Measurements from ENCODE around the gene UNC80.
A peak's percentile ranks its signal among the peaks of the same experiment; 100 is the strongest.
"Not testable (repeated sequence)": the region's sequence is repeated elsewhere in the genome, so short reads cannot be mapped to it uniquely, and the experiment has no call there.

Gene UNC80, protein sequence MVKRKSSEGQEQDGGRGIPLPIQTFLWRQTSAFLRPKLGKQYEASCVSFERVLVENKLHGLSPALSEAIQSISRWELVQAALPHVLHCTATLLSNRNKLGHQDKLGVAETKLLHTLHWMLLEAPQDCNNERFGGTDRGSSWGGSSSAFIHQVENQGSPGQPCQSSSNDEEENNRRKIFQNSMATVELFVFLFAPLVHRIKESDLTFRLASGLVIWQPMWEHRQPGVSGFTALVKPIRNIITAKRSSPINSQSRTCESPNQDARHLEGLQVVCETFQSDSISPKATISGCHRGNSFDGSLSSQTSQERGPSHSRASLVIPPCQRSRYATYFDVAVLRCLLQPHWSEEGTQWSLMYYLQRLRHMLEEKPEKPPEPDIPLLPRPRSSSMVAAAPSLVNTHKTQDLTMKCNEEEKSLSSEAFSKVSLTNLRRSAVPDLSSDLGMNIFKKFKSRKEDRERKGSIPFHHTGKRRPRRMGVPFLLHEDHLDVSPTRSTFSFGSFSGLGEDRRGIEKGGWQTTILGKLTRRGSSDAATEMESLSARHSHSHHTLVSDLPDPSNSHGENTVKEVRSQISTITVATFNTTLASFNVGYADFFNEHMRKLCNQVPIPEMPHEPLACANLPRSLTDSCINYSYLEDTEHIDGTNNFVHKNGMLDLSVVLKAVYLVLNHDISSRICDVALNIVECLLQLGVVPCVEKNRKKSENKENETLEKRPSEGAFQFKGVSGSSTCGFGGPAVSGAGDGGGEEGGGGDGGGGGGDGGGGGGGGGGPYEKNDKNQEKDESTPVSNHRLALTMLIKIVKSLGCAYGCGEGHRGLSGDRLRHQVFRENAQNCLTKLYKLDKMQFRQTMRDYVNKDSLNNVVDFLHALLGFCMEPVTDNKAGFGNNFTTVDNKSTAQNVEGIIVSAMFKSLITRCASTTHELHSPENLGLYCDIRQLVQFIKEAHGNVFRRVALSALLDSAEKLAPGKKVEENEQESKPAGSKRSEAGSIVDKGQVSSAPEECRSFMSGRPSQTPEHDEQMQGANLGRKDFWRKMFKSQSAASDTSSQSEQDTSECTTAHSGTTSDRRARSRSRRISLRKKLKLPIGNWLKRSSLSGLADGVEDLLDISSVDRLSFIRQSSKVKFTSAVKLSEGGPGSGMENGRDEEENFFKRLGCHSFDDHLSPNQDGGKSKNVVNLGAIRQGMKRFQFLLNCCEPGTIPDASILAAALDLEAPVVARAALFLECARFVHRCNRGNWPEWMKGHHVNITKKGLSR (N-terminal part only)

DNA sequence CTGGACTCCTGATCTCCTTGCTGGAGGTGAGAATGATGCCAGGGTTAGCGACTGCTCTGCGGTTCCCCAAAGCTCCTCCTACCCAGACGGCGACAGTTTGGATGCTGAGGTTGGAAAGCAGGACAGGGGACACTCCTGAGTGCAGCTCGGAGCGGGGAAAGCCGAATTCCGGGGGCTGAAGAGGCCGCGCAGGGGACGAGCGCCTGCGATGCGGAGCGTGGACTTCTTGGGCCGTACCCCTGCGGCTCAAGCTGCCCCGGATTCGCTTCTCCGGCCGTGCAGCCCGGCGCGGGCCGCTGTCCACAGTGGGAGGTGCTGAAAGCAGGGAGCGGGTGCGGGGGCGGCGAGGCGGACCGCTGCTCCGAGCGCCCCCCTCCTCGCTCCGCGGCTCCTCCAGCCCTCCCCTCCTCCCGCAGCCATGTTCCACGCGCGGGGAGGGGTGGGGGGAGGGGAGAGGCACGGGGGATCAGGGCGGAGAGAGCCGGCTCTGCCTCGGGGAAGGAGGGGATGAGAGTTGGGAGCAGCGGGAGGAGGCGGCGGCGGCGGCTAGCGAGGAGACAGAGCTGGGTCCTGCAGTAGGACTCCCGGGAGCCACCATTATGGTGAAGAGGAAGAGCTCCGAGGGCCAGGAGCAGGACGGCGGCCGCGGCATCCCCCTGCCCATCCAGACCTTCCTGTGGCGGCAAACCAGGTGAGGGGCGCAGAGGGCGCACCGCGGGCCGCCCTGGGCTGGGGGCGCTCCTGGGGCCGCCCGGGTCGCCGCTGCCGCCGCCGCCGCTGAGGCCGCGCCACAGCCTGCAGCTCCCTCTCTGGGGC lies at the start of gene UNC80:
TSS of gene UNC80 (plus strand) at position 359 of the 816 bp plus-strand sequence. CDS start at position 600, 241 bp downstream.
- peak; percentile 15 for DNase-seq

- DNase-seq: no peak
Measured at GRCh38 chr2:209726311-209726710, 45.3 kb upstream of the UNC80 start.

DNA sequence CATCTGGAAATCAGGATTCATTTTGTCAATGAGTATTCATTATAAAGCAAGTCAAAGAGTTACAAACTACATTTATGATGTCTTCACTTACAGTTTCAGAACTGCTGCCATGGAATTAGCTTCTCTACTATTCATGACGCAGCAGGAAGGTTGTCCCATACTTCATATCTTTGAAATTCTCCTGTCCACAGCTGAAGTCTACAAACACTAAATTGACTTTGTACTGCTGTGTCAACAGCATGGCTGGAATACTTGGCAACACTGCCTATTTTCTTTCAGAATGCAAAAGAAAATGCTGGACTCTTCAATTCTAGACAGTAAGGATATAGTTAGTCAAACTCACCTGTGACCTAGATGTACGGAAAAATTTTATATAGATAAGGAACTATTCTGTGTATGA lies 44.6 kb upstream of the UNC80 start:
- DNase-seq: no peak

- DNase-seq: no peak
Measured at GRCh38 chr2:209734805-209735204, 36.8 kb upstream of the UNC80 start.

- DNase-seq: no peak
Measured at GRCh38 chr2:209741953-209742352, 29.7 kb upstream of the UNC80 start.

DNA sequence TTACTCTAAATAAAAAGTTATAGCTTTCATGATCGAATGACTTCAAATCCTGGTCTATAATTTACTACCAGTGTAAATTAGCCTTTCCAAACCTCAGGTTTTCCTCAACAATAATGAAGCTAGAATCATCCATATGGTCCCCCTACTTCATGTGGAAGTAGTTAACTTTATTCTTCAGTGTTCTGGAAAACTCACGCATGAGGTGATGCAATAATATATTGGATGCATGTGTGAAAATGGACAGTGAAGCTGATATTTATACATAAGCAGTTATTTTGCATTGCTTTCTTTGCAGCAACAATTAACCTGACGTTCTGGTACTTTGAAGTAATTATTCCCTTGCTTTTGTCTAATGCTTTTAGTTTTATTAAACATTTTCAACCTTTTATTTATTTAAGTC lies 18.6 kb upstream of the UNC80 start:
- DNase-seq: no peak

DNA sequence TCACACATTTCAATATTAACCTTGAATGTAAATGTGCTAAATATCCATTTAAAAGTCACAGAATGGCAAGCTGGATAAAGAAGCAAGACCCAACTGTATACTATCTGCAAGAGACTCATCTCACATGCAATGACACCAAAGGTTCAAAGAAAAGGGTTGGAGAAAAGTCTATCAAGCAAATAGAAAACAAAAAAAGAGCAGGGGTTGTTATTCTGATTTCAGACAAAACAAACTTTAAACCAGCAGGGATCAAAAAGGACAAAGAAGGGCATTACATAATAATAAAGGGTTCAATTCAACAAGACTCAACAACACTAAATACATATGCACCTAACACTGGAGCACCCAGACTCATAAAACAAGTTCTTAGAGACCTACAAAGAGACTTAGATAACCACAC lies 14.5 kb upstream of the UNC80 start:
- no peak for DNase-seq

GRCh38 chr2:209761566-209761965 lies 10.1 kb upstream of the UNC80 start:
- no peak for DNase-seq

- no peak for DNase-seq
Measured at GRCh38 chr2:209762563-209762962, 9.1 kb upstream of the UNC80 start.

- no peak for DNase-seq
Measured at GRCh38 chr2:209763106-209763505, 8.5 kb upstream of the UNC80 start.

DNA sequence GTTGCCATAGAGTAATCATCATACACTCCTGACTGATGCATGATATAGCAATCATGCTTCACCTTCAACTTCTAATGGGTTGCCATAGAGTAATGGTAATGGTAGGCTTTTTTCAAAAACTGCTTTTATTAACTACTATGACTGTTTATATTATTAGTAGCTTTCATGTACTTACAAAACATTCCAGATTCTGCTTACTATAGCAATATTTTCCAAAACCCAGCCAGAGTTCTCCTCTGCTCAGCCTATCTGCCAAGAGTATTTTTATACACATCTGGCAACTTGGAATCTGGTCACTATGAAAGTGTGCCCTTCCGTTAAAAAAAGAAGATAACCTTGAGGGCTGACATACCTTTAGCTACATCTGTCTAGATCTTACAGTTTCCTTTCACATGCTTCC lies 5.0 kb upstream of the UNC80 start:
- DNase-seq: no peak

DNA sequence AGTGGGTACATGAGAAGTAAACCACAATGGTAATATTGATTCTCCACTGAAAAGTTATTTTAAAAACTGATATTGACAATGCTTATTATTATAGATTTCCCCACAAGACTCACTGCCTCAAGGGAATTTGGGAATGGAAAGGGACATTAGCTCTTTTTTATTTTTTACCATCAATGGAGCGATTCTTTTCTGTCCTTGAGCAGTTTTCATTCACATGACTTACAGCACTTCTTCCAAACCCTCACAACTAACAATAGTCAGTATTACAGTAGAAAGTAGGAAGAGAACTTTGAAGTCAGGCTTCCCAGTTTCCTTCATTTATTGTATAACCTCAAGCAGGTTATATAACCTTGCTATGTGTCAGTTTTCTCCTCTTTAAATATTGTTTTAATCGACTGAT lies 4.3 kb upstream of the UNC80 start:
- no peak for DNase-seq

GRCh38 chr2:209768557-209768956 lies 3.1 kb upstream of the UNC80 start:
- no peak for DNase-seq

DNA sequence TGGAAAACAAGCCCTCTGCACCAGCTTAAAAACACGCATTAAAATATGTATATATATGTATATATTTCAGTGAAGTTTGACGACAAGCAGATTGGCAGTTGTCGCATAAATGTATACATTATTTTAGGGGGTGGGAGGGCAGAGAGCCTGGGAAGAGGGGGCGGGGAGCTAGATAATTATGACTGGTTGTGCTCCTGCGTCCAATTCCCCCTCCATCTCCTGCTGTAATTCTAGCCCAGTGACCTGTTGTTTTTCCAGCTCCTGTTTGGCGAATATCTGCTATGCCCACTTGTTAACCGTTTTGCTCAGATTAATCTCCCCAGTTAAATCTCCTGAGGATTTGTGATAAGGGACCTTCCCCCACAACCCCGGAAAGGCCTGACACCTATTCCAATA lies 656 bp downstream of the UNC80 start:
- DNase-seq: no peak

DNA sequence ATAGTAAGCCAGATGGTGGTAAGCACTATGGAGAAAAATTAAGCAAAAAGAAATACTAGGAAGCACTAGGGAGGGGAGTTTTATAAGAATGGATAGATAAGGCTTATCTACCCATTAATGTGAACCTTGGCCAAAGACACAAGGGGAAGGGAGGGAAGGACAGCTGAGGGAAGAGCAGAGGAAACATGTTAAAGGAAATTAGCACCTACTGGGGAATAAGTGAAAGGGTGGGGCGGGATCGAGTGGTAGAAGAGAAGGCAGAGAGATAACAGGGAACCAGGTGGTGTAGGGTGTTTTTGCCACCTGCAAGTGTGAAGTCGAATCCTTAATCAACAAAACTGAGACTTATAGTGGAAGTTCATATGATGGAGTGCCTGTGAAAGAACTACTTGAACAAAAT lies 1.7 kb downstream of the UNC80 start:
- DNase-seq: no peak

- no peak for DNase-seq
Measured at GRCh38 chr2:209787416-209787815, 15.8 kb downstream of the UNC80 start.

- DNase-seq: no peak
Measured at GRCh38 chr2:209788925-209789324, 17.3 kb downstream of the UNC80 start.

GRCh38 chr2:209790066-209790728 lies 18.6 kb downstream of the UNC80 start:
- DNase-seq: no peak

GRCh38 chr2:209791151-209791550 lies 19.5 kb downstream of the UNC80 start:
- no peak for DNase-seq

DNA sequence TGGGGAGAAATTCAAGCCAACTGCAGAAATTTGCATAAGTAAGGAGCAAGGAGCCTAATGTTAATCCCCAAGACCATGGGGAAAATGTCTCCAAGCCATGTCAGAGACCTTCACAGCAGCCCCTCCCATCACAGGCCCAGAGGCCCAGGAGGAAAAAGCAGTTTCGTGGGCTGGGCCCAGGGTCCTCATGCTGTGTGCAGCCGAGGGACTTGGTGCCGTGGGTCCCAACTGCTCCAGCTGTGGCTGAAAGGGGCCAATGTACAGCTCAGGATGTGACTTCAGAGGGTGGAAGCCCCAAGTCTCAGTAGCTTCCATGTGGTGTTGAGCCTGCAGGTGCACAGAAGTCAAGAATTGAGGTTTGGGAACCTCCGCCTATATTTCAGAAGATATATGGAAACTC lies 23.8 kb downstream of the UNC80 start:
- not testable (repeated sequence) for DNase-seq

DNA sequence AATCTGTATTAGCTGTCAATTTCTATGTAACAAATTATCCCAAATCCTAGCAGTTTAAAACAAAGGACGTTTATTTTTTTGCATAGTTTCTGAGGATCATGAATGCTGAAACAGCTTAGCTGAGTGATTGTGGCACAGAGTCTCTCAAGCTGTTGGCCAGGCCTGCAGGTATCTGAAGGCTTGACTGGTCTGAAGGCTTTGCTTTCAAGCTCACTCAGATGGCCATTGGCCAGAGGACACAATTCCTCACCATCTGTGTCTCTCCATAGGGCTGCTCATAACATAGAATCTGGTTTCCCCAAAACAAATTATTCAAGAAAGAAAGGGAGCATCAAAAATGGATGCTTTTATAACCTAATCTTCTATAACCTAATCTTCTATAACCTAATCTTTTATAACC lies 33.7 kb downstream of the UNC80 start:
- no peak for DNase-seq

DNA sequence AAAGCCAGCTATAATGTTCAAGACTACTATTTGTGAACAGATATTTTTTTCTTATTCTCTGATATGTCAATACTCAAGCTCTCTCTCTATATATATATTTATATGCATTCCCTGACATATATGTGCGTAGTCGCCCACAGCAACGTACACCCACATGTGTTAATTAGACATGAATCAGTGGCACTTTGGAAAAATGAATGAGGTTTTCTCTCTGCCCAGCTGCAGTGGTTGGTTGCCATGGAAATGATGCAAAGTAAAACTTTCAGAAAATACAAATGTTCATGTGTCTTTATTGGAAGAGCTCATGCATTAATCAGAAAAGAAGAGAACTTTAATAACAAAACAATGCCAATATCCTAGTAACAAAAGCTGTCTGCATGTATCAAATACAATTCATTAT lies 34.7 kb downstream of the UNC80 start:
- no peak for DNase-seq
